ENCODE results near the gene CFAP99. TPM values are rescaled to one million over a fixed set of nuclear protein-coding genes. Genes with fewer than 3 reads are reported as not detected.

Gene CFAP99
- polyA plus RNA-seq, 1 donor (not counting 4 experiments of a cell fraction or from before 2014, with no cell fraction given) = not detected

GRCh38 chr4:2482192-2482591, 63.4 kb downstream of the CFAP99 start:
- Histone ChIP-seq H3K79me2 (ENCODE audit: control insufficient read depth, insufficient read depth, low read length) (peaks cover 98% of the 10 kb centered on the region), H3K4me1 (ENCODE audit: control insufficient read depth, extremely low read depth, insufficient read depth, low read length) (no peaks in the 10 kb centered on the region), H3K27me3 (ENCODE audit: control insufficient read depth, extremely low read depth, insufficient read depth, low read length) (no peaks in the 10 kb centered on the region), H3K36me3 (ENCODE audit: control insufficient read depth in 2 of 2, extremely low read depth in 1 of 2, insufficient read depth in 2 of 2, low read length in 2 of 2) (peaks cover 2% of the 10 kb centered on the region in 2 experiments), H3K9me3 (ENCODE audit: control insufficient read depth, low read depth, low read length) (no peaks in the 10 kb centered on the region), H4K20me1 (ENCODE audit: control insufficient read depth, extremely low read depth, insufficient read depth, low read length) (peaks cover 45% of the 10 kb centered on the region), H3K9me1 (ENCODE audit: control insufficient read depth, extremely low read depth, insufficient read depth, low read length) (peaks cover 3% of the 10 kb centered on the region), H3K4me3 (ENCODE audit: control insufficient read depth in 2 of 3, extremely low read depth in 1 of 3, insufficient read depth in 2 of 3, low read depth in 1 of 3, low read length in 3 of 3) (no peak overlapping the region), H2AFZ (ENCODE audit: control insufficient read depth, low read length) (no peak overlapping the region), H3K27ac (ENCODE audit: control insufficient read depth, insufficient read depth, low read length) (no peak overlapping the region), H3K4me2 (ENCODE audit: control insufficient read depth, extremely low read depth, insufficient read depth, low read depth, low read length) (no peak overlapping the region), H3K9ac (ENCODE audit: control insufficient read depth, extremely low read depth, insufficient read depth, low read length) (no peak overlapping the region)
- FAIRE-seq (no peak), DNase-seq (ENCODE audit: low read depth, low spot score) (no peak)
- no peak for TF ChIP-seq EZH2 (IDR thresholded peaks at IDR 0.05; ENCODE audit: low read length)
- TF ChIP-seq, protein P1, sequence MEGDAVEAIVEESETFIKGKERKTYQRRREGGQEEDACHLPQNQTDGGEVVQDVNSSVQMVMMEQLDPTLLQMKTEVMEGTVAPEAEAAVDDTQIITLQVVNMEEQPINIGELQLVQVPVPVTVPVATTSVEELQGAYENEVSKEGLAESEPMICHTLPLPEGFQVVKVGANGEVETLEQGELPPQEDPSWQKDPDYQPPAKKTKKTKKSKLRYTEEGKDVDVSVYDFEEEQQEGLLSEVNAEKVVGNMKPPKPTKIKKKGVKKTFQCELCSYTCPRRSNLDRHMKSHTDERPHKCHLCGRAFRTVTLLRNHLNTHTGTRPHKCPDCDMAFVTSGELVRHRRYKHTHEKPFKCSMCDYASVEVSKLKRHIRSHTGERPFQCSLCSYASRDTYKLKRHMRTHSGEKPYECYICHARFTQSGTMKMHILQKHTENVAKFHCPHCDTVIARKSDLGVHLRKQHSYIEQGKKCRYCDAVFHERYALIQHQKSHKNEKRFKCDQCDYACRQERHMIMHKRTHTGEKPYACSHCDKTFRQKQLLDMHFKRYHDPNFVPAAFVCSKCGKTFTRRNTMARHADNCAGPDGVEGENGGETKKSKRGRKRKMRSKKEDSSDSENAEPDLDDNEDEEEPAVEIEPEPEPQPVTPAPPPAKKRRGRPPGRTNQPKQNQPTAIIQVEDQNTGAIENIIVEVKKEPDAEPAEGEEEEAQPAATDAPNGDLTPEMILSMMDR (optimal IDR thresholded peaks at IDR 0.05 in 1 of 3, IDR thresholded peaks at IDR 0.05 in 1 of 3, conservative IDR thresholded peaks at IDR 0.05 in 1 of 3; ENCODE audit: extremely low read depth in 1 of 3, insufficient read depth in 2 of 3, low read length in 3 of 3) = no peak
- dilution Hi-C loops (cut with MboI; ENCODE audit: extremely low pct_ligation_motif_present, low sequenced_read_pairs) = no loop called here

DNA sequence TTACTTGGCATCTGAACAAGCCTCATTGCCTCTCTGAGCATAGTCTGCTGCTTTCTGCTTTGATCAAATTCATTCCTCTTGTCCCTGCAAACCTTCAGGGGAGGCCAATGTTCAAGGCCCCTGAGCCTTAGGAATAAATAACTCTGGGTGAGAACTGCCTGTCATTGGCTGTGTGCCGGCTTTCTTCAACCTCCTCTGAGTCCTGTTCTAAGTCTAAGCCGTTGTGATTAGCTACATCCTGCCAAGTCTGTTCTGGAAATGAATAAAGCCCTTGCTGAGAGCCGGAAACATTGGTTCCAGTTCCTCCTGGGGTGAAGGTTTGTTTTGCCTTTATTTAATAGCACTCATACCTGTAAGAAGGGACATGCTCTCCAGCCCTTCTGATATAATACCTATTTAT, 63.9 kb downstream of the CFAP99 start:
- TF ChIP-seq EZH2 (IDR thresholded peaks at IDR 0.05; ENCODE audit: low read length) = no peak
- TF ChIP-seq, protein P1 (optimal IDR thresholded peaks at IDR 0.05 in 1 of 3, IDR thresholded peaks at IDR 0.05 in 1 of 3, conservative IDR thresholded peaks at IDR 0.05 in 1 of 3; ENCODE audit: extremely low read depth in 1 of 3, insufficient read depth in 2 of 3, low read length in 3 of 3) = no peak

More for the DNA sequence above, 63.9 kb downstream of the CFAP99 start:
- H3K9me1 ChIP-seq (ENCODE audit: control insufficient read depth, extremely low read depth, insufficient read depth, low read length) = peaks cover 3% of the 10 kb centered on the region
- H3K4me3 ChIP-seq (ENCODE audit: control insufficient read depth in 2 of 3, extremely low read depth in 1 of 3, insufficient read depth in 2 of 3, low read depth in 1 of 3, low read length in 3 of 3) = no peak overlapping the region
- H3K4me2 ChIP-seq (ENCODE audit: control insufficient read depth, extremely low read depth, insufficient read depth, low read depth, low read length) = no peak overlapping the region
- H3K9me3 ChIP-seq (ENCODE audit: control insufficient read depth, low read depth, low read length) = no peaks in the 10 kb centered on the region
- H3K36me3 ChIP-seq (ENCODE audit: control insufficient read depth in 2 of 2, extremely low read depth in 1 of 2, insufficient read depth in 2 of 2, low read length in 2 of 2) = peaks cover 2% of the 10 kb centered on the region in 2 experiments
- dilution Hi-C loops (cut with MboI; ENCODE audit: extremely low pct_ligation_motif_present, low sequenced_read_pairs) = no loop called here
- no peaks in the 10 kb centered on the region for H3K4me1 ChIP-seq (ENCODE audit: control insufficient read depth, extremely low read depth, insufficient read depth, low read length)
- FAIRE-seq (no peak), DNase-seq (ENCODE audit: low read depth, low spot score) (no peak)
- peaks cover 98% of the 10 kb centered on the region for H3K79me2 ChIP-seq (ENCODE audit: control insufficient read depth, insufficient read depth, low read length)
- H3K9ac ChIP-seq (ENCODE audit: control insufficient read depth, extremely low read depth, insufficient read depth, low read length) = no peak overlapping the region
- H2AFZ ChIP-seq (ENCODE audit: control insufficient read depth, low read length) = no peak overlapping the region
- peak overlapping the region; percentile 10 for H3K27ac ChIP-seq (ENCODE audit: control insufficient read depth, insufficient read depth, low read length)
- no peaks in the 10 kb centered on the region for H3K27me3 ChIP-seq (ENCODE audit: control insufficient read depth, extremely low read depth, insufficient read depth, low read length)
- peaks cover 42% of the 10 kb centered on the region for H4K20me1 ChIP-seq (ENCODE audit: control insufficient read depth, extremely low read depth, insufficient read depth, low read length)

All from keratinocyte (primary cell).